HepG2 (cell line): Measurements from ENCODE around the gene ESYT1. TPM values are rescaled to one million over a fixed set of nuclear protein-coding genes. Genes with fewer than 3 reads are reported as not detected.

Experiments used
- CBX5 ChIP-seq: sonication (generic); formaldehyde crosslinking; IDR thresholded peaks from 2 replicates; pipeline ENCODE4 v1.4.0; 2020; ENCODE audit warnings: missing genetic modification reagents, borderline replicate concordance
- MLXIP ChIP-seq: sonication (generic); formaldehyde crosslinking; IDR thresholded peaks from 2 replicates; pipeline ENCODE4 v1.9.0; 2021; ENCODE audit warnings: missing genetic modification reagents, borderline replicate concordance
- MXD1 ChIP-seq: sonication (generic); formaldehyde crosslinking; IDR thresholded peaks from 2 replicates; pipeline ENCODE4 v1.4.0; 2020; ENCODE audit warnings: mild to moderate bottlenecking, missing genetic modification reagents
- PAF1 ChIP-seq: IDR thresholded peaks from 2 replicates; pipeline ENCODE4 v1.6.1; 2016; ENCODE audit warnings: missing genetic modification reagents, missing compliant biosample characterization
- REL ChIP-seq: sonication (generic); formaldehyde crosslinking; conservative IDR thresholded peaks from 2 replicates; pipeline ENCODE4 v1.8.0; 2022; ENCODE audit warnings: mild to moderate bottlenecking, missing genetic modification reagents, moderate library complexity
- SKI ChIP-seq: fragments of 450-650 bp; IDR thresholded peaks from one replicate; pipeline ENCODE4 v1.6.1; 2018; ENCODE audit warnings: mild to moderate bottlenecking; ENCODE audit not compliant: partially characterized antibody
- ZFYVE20 ChIP-seq: sonication (generic); formaldehyde crosslinking; IDR thresholded peaks from 2 replicates; pipeline ENCODE4 v1.8.0; 2023; ENCODE audit warnings: low read depth, mild to moderate bottlenecking, moderate library complexity, missing genetic modification reagents, borderline replicate concordance
- ZNF331 ChIP-seq: sonication (generic); formaldehyde crosslinking; IDR thresholded peaks from 2 replicates; pipeline ENCODE4 v1.4.0; 2020; ENCODE audit warnings: missing genetic modification reagents
- ZSCAN9 ChIP-seq: IDR thresholded peaks from 2 replicates; pipeline ENCODE4 v1.6.1; 2016; ENCODE audit warnings: borderline replicate concordance
- polyA plus RNA-seq, 8 experiments: library from polyadenylated mRNA; depleted of rRNA in 3 of 8; stranded (reverse) in 7 of 8; unstranded in 1 of 8; fragments of >200 nt; fragmentation: Illumina TruSeq in 4 of 8; extraction: Trizol in 4 of 8; gene quantifications; 2 replicates each; pipeline versions ENCODE4 v1.2.1 to v1.2.3, GENCODE V29; 2011 to 2016; ENCODE audit warnings: low read depth in 4 of 8, missing spikeins in 1 of 8, mixed read lengths in 1 of 8; ENCODE audit not compliant: insufficient read depth in 1 of 8
- total RNA-seq, 5 experiments: library from RNA; depleted of rRNA; stranded (reverse); fragments of >200 nt; fragmentation: Illumina TruSeq; extraction: Trizol; gene quantifications; 2 replicates each; pipeline ENCODE4 v1.2.3, GENCODE V29; 2016; ENCODE audit warnings: low read depth in 1 of 5
- TF ChIP-seq, protein P1 (sequence below): sonication (generic); formaldehyde crosslinking; IDR thresholded peaks from 2 replicates; pipeline ENCODE4 v1.4.0; 2020; ENCODE audit warnings: mild to moderate bottlenecking, missing genetic modification reagents, borderline replicate concordance
- TF ChIP-seq, protein P2 (sequence below): sonication (generic); formaldehyde crosslinking; IDR thresholded peaks from 2 replicates; pipeline ENCODE4 v1.4.0; 2020; ENCODE audit warnings: missing genetic modification reagents
- TF ChIP-seq, protein P3 (sequence below): sonication (generic); formaldehyde crosslinking; IDR thresholded peaks from 2 replicates; pipeline ENCODE4 v1.5.0; 2020; ENCODE audit warnings: mild to moderate bottlenecking, missing genetic modification reagents, borderline replicate concordance

The ESYT1 gene
- total and polyA plus RNA-seq, 2 of the 13 experiments (the other 11 are each of a cell fraction or from before 2014, with no cell fraction given) = 66.9 to 71.0 TPM

- TF ChIP-seq, protein P1, sequence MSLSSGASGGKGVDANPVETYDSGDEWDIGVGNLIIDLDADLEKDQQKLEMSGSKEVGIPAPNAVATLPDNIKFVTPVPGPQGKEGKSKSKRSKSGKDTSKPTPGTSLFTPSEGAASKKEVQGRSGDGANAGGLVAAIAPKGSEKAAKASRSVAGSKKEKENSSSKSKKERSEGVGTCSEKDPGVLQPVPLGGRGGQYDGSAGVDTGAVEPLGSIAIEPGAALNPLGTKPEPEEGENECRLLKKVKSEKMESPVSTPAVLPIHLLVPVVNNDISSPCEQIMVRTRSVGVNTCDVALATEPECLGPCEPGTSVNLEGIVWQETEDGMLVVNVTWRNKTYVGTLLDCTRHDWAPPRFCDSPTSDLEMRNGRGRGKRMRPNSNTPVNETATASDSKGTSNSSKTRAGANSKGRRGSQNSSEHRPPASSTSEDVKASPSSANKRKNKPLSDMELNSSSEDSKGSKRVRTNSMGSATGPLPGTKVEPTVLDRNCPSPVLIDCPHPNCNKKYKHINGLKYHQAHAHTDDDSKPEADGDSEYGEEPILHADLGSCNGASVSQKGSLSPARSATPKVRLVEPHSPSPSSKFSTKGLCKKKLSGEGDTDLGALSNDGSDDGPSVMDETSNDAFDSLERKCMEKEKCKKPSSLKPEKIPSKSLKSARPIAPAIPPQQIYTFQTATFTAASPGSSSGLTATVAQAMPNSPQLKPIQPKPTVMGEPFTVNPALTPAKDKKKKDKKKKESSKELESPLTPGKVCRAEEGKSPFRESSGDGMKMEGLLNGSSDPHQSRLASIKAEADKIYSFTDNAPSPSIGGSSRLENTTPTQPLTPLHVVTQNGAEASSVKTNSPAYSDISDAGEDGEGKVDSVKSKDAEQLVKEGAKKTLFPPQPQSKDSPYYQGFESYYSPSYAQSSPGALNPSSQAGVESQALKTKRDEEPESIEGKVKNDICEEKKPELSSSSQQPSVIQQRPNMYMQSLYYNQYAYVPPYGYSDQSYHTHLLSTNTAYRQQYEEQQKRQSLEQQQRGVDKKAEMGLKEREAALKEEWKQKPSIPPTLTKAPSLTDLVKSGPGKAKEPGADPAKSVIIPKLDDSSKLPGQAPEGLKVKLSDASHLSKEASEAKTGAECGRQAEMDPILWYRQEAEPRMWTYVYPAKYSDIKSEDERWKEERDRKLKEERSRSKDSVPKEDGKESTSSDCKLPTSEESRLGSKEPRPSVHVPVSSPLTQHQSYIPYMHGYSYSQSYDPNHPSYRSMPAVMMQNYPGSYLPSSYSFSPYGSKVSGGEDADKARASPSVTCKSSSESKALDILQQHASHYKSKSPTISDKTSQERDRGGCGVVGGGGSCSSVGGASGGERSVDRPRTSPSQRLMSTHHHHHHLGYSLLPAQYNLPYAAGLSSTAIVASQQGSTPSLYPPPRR (CRISPR knock-in tag) = no peak
- TF ChIP-seq, protein P2, sequence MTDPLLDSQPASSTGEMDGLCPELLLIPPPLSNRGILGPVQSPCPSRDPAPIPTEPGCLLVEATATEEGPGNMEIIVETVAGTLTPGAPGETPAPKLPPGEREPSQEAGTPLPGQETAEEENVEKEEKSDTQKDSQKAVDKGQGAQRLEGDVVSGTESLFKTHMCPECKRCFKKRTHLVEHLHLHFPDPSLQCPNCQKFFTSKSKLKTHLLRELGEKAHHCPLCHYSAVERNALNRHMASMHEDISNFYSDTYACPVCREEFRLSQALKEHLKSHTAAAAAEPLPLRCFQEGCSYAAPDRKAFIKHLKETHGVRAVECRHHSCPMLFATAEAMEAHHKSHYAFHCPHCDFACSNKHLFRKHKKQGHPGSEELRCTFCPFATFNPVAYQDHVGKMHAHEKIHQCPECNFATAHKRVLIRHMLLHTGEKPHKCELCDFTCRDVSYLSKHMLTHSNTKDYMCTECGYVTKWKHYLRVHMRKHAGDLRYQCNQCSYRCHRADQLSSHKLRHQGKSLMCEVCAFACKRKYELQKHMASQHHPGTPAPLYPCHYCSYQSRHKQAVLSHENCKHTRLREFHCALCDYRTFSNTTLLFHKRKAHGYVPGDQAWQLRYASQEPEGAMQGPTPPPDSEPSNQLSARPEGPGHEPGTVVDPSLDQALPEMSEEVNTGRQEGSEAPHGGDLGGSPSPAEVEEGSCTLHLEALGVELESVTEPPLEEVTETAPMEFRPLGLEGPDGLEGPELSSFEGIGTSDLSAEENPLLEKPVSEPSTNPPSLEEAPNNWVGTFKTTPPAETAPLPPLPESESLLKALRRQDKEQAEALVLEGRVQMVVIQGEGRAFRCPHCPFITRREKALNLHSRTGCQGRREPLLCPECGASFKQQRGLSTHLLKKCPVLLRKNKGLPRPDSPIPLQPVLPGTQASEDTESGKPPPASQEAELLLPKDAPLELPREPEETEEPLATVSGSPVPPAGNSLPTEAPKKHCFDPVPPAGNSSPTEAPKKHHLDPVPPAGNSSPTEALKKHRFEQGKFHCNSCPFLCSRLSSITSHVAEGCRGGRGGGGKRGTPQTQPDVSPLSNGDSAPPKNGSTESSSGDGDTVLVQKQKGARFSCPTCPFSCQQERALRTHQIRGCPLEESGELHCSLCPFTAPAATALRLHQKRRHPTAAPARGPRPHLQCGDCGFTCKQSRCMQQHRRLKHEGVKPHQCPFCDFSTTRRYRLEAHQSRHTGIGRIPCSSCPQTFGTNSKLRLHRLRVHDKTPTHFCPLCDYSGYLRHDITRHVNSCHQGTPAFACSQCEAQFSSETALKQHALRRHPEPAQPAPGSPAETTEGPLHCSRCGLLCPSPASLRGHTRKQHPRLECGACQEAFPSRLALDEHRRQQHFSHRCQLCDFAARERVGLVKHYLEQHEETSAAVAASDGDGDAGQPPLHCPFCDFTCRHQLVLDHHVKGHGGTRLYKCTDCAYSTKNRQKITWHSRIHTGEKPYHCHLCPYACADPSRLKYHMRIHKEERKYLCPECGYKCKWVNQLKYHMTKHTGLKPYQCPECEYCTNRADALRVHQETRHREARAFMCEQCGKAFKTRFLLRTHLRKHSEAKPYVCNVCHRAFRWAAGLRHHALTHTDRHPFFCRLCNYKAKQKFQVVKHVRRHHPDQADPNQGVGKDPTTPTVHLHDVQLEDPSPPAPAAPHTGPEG (CRISPR knock-in tag) = 0 out of 2 replicates have a peak, but pooled peaks have one; percentile 11
- no peak; the same call in 1 of the 2 replicates for TF ChIP-seq MXD1 (CRISPR knock-in tag)
- no peak for TF ChIP-seq PAF1 (CRISPR knock-in tag)
- no peak for TF ChIP-seq SKI
- no peak for TF ChIP-seq ZSCAN9 (CRISPR knock-in tag)
- peak; percentile 78; the same call in 1 of the 2 replicates for TF ChIP-seq ZNF331
- no peak for TF ChIP-seq CBX5
- TF ChIP-seq ZFYVE20 (CRISPR knock-in tag) = no peak
- no peak for TF ChIP-seq MLXIP
- TF ChIP-seq REL (CRISPR knock-in tag) = no peak
- TF ChIP-seq, protein P3, sequence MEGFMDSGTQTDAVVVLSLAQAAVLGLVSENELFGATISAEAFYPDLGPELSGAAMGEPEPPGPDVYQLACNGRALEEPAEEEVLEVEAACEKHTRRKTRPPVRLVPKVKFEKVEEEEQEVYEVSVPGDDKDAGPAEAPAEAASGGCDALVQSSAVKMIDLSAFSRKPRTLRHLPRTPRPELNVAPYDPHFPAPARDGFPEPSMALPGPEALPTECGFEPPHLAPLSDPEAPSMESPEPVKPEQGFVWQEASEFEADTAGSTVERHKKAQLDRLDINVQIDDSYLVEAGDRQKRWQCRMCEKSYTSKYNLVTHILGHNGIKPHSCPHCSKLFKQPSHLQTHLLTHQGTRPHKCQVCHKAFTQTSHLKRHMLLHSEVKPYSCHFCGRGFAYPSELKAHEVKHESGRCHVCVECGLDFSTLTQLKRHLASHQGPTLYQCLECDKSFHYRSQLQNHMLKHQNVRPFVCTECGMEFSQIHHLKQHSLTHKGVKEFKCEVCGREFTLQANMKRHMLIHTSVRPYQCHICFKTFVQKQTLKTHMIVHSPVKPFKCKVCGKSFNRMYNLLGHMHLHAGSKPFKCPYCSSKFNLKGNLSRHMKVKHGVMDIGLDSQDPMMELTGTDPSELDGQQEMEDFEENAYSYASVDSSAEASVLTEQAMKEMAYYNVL (CRISPR knock-in tag) = no peak
These were observed 24.2 kb downstream of the ESYT1 start, which contains the start of gene MYL6B (continued) for GRCh38 chr12:56152132-56152755.
